Right renal pelvis (tissue), 4 donors: ENCODE results near the gene DBT. TPM values are rescaled to one million over a fixed set of nuclear protein-coding genes. Genes with fewer than 3 reads are reported as not detected.
"Not testable (repeated sequence)": the region's sequence is repeated elsewhere in the genome, so short reads cannot be mapped to it uniquely, and the experiment has no call there.

Source experiments
- DNase-seq, 4 donors: peaks; one replicate each; pipeline ENCODE4 v3.0.0-alpha.2; 2013; ENCODE audit warnings: low read depth in 4 of 4, low spot score in 3 of 4, missing footprints in 1 of 4
- polyA plus RNA-seq, 4 donors: library from polyadenylated mRNA; unstranded; fragments of 120-200 nt; gene quantifications; one replicate each; pipeline ENCODE4 v1.2.1, GENCODE V29; 2013; ENCODE audit not compliant: insufficient read length in 4 of 4

DBT gene
- polyA plus RNA-seq, 4 donors = 24.0 to 32.6 (median 26.7) TPM

- not testable (repeated sequence) for DNase-seq
These were observed 46.9 kb downstream of the DBT start for GRCh38 chr1:100202703-100203102.

- not testable (repeated sequence) for DNase-seq
These were observed 49.6 kb downstream of the DBT start for GRCh38 chr1:100200060-100200459.

GRCh38 chr1:100198596-100198995 lies 51.0 kb downstream of the DBT start:
- DNase-seq = no peak

- DNase-seq = peak; percentile 32 to 68 (median 60)
These were observed 61.0 kb downstream of the DBT start for GRCh38 chr1:100188617-100189016.

- peak in 1 of 4 donors; percentile 20 for DNase-seq
These were observed 61.7 kb downstream of the DBT start for GRCh38 chr1:100187912-100188311.

GRCh38 chr1:100184536-100184935 lies 65.1 kb downstream of the DBT start:
- no peak for DNase-seq

- DNase-seq = no peak
These were observed 66.3 kb downstream of the DBT start for GRCh38 chr1:100183370-100183769.

- DNase-seq = no peak
These were observed 71.5 kb downstream of the DBT start, which contains the start of gene LRRC39 for GRCh38 chr1:100178091-100178490. TSS of gene LRRC39 (minus strand) at chr1:100178256. CDS start at chr1:100168516, 9,740 bp downstream.

- no peak for DNase-seq
These were observed 72.2 kb downstream of the DBT start for GRCh38 chr1:100177295-100178041.

- DNase-seq = no peak
These were observed 81.6 kb downstream of the DBT start for GRCh38 chr1:100168051-100168450.

GRCh38 chr1:100164702-100165101 lies 84.9 kb downstream of the DBT start:
- no peak for DNase-seq

GRCh38 chr1:100164216-100164615 lies 85.4 kb downstream of the DBT start:
- DNase-seq = no peak

GRCh38 chr1:100162881-100163280 lies 86.8 kb downstream of the DBT start:
- no peak for DNase-seq

- no peak for DNase-seq
These were observed 97.4 kb downstream of the DBT start for GRCh38 chr1:100152271-100152670.

- no peak for DNase-seq
These were observed 98.0 kb downstream of the DBT start for GRCh38 chr1:100151679-100152078.

- DNase-seq = no peak
These were observed 101.8 kb downstream of the DBT start for GRCh38 chr1:100147875-100148274.

GRCh38 chr1:100146958-100147357 lies 102.7 kb downstream of the DBT start:
- no peak for DNase-seq

- DNase-seq = no peak
These were observed 104.5 kb downstream of the DBT start for GRCh38 chr1:100145116-100145515.

- DNase-seq = no peak
These were observed 107.3 kb downstream of the DBT start for GRCh38 chr1:100142343-100142742.

- DNase-seq = no peak
These were observed 108.4 kb downstream of the DBT start for GRCh38 chr1:100141192-100141591.

- no peak for DNase-seq
These were observed 112.0 kb downstream of the DBT start for GRCh38 chr1:100137602-100138001.
